ENCODE measurements around the gene CLTC. TPM values are rescaled to one million over a fixed set of nuclear protein-coding genes. Genes with fewer than 3 reads are reported as not detected.

CLTC gene
- total RNA-seq, 1 donor from 2014 or later = 225 TPM

GRCh38 chr17:59647288-59647687, 27.6 kb downstream of the CLTC start:
- TF ChIP-seq EZH2phosphoT487 (IDR thresholded peaks at IDR 0.05) (no peak), CTCF (IDR thresholded peaks at IDR 0.05) (no peak), EZH2 (IDR thresholded peaks at IDR 0.05) (no peak)
- Mint-ChIP-seq H3K9me3 (peaks cover 7% of the 10 kb centered on the region), H3K27ac (no peak overlapping the region), H3K4me1 (no peaks in the 10 kb centered on the region), H3K4me3 (no peak overlapping the region), H3K36me3 (peaks cover 41% of the 10 kb centered on the region), H3K27me3 (ENCODE audit: insufficient read depth, low read depth) (no peaks in the 10 kb centered on the region)
- Histone ChIP-seq H3K36me3 (peaks cover 28% of the 10 kb centered on the region), H3K79me2 (ENCODE audit: low read depth) (peaks cover 63% of the 10 kb centered on the region), H3K9me3 (ENCODE audit: low read depth) (no peaks in the 10 kb centered on the region), H3F3A (ENCODE audit: low read depth) (no peaks in the 10 kb centered on the region), H2AFZ (replicated peaks) (no peak overlapping the region), H3K4me3 (no peak overlapping the region), H3K27ac (no peak overlapping the region), H3K9ac (no peak overlapping the region), H3K4me2 (no peak overlapping the region), H3K27me3 (no peaks in the 10 kb centered on the region), H4K20me1 (ENCODE audit: low read depth) (peaks cover 14% of the 10 kb centered on the region), H3K4me1 (peaks cover 10% of the 10 kb centered on the region)
- DNase-seq (ENCODE audit: low spot score) = no peak

GRCh38 chr17:59649886-59650285, 30.2 kb downstream of the CLTC start:
- Histone ChIP-seq H3K79me2 (ENCODE audit: low read depth) (peaks cover 40% of the 10 kb centered on the region), H3F3A (ENCODE audit: low read depth) (no peaks in the 10 kb centered on the region), H3K27me3 (no peaks in the 10 kb centered on the region), H3K4me1 (peaks cover 10% of the 10 kb centered on the region), H3K9me3 (ENCODE audit: low read depth) (no peaks in the 10 kb centered on the region), H4K20me1 (ENCODE audit: low read depth) (peaks cover 5% of the 10 kb centered on the region), H3K27ac (no peak overlapping the region), H2AFZ (replicated peaks) (no peak overlapping the region), H3K36me3 (peaks cover 28% of the 10 kb centered on the region), H3K4me3 (no peak overlapping the region), H3K4me2 (no peak overlapping the region), H3K9ac (no peak overlapping the region)
- Mint-ChIP-seq H3K9me3 (peaks cover 11% of the 10 kb centered on the region), H3K36me3 (peaks cover 52% of the 10 kb centered on the region), H3K27me3 (ENCODE audit: insufficient read depth, low read depth) (no peaks in the 10 kb centered on the region), H3K4me1 (no peaks in the 10 kb centered on the region), H3K4me3 (no peak overlapping the region), H3K27ac (no peak overlapping the region)
- DNase-seq (ENCODE audit: low spot score) = no peak
- TF ChIP-seq EZH2phosphoT487 (IDR thresholded peaks at IDR 0.05) (no peak), CTCF (IDR thresholded peaks at IDR 0.05) (no peak), EZH2 (IDR thresholded peaks at IDR 0.05) (no peak)

GRCh38 chr17:59650642-59651041, 30.9 kb downstream of the CLTC start:
- no peak overlapping the region for H2AFZ ChIP-seq (replicated peaks)
- peaks cover 10% of the 10 kb centered on the region for H3K4me1 ChIP-seq
- peaks cover 5% of the 10 kb centered on the region for H4K20me1 ChIP-seq (ENCODE audit: low read depth)
- no peaks in the 10 kb centered on the region for H3F3A ChIP-seq (ENCODE audit: low read depth)
- peaks cover 33% of the 10 kb centered on the region for H3K36me3 ChIP-seq
- TF ChIP-seq EZH2phosphoT487 (IDR thresholded peaks at IDR 0.05) (no peak), CTCF (IDR thresholded peaks at IDR 0.05) (no peak), EZH2 (IDR thresholded peaks at IDR 0.05) (no peak)
- no peak for DNase-seq (ENCODE audit: low spot score)
- no peaks in the 10 kb centered on the region for H3K9me3 ChIP-seq (ENCODE audit: low read depth)
- Mint-ChIP-seq H3K27ac (no peak overlapping the region), H3K4me1 (no peaks in the 10 kb centered on the region), H3K9me3 (peaks cover 11% of the 10 kb centered on the region), H3K27me3 (ENCODE audit: insufficient read depth, low read depth) (no peaks in the 10 kb centered on the region), H3K4me3 (no peak overlapping the region), H3K36me3 (peaks cover 57% of the 10 kb centered on the region)
- no peak overlapping the region for H3K4me2 ChIP-seq
- no peaks in the 10 kb centered on the region for H3K27me3 ChIP-seq
- no peak overlapping the region for H3K4me3 ChIP-seq
- no peak overlapping the region for H3K9ac ChIP-seq
- H3K27ac ChIP-seq = no peak overlapping the region
- peaks cover 32% of the 10 kb centered on the region for H3K79me2 ChIP-seq (ENCODE audit: low read depth)

Data from neural progenitor cell (in vitro differentiated cells).